Measurements from ENCODE around the gene CFAP97.

- TF ChIP-seq CTCF (IDR thresholded peaks at IDR 0.05): no peak
- TF ChIP-seq POLR2A (IDR thresholded peaks at IDR 0.05): no peak
Observed at GRCh38 chr4:185222598-185222997, 18.8 kb upstream of the CFAP97 start.
